Iris pigment epithelial cell (primary cell): ENCODE measurements around the gene FAM98C.
"Not testable (repeated sequence)": the region's sequence is repeated elsewhere in the genome, so short reads cannot be mapped to it uniquely, and the experiment has no call there.

Experiments
- DNase-seq: peaks from one replicate; pipeline ENCODE4 v3.0.0-alpha.2; 2011; ENCODE audit warnings: low read depth

The FAM98C gene

DNA sequence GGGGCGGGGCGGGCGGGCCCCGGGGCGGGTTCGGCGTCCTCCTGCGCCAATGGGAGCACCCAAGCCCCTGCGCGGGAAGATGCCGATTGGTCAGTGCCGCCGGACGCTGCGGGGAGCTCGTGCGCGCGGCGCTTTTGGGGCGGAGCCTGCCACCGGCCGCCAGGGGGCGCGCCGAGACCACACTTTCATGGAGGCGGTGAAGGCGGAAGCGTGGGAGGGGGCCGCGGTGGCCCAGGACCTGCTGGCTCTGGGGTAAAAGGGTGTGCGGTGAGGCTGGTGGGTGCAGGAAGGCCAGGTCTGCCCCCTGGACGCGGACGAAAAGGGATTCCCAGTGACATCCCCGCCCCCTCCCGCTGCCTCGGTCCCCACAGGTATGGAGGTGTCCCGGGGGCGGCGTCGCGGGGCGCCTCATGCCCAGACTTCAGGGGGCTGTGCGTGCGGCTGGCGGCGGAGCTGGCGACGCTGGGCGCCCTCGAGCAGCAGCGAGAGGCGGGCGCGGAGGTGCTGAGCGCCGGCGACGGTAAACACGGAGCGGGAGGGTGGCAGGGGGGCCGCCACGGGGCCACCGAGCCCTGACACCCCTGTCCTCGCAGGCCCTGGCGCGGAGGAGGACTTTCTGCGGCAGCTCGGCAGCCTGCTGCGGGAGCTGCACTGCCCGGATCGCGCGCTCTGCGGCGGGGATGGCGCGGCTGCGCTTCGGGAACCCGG lies at the start of gene FAM98C:
FAM98C (plus strand) TSS at position 127 of the 708 bp plus-strand sequence; CDS start at position 188, 61 bp downstream.
- DNase-seq = peak; percentile 94

DNA sequence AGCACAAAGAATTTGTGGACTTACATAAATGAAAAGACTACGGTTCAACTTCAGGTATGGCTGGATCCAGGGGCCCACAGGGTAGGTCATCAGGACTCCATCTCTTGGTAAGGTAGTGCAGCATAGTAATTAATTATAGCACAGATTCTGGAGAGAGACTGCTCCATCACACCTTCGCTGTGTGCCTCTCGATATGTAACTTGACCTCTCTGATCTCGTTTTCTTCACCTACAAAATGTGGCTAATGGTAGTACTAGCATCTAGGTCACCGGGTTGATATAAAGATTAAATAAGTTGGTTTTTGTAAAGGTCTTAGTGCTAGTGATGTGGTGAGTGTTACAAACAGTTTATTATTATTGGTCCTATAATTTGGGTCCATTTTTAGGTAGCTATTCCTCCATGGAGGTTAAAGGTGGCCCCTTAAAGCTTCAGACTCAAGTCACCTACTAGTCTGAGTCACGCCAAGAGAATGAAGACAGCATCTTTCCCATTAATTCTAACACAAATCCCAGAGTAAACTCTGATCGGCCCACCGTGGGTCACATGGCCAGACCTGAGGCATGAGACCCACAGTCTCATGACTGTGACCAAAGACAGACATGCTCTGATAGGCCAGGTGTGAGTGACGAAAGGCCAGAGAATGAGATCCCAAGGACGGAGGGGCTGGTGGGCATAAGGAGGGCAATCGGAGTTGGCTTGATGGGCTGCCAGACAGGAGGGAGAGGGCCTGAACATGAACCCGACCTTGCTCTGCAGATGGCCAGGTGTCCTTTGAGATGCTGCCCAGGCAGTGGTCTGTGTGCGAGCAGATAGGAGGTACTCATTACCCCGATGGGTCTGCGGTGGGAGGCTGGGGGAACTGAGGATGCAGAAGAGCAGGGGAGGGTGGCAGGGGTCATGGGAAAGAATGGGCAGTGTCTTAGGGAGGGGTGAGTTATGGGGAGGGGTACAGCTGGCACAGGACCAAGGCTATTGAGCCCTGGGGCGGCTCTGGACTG lies 46.9 kb upstream of the FAM98C start:
- DNase-seq = no peak

DNA sequence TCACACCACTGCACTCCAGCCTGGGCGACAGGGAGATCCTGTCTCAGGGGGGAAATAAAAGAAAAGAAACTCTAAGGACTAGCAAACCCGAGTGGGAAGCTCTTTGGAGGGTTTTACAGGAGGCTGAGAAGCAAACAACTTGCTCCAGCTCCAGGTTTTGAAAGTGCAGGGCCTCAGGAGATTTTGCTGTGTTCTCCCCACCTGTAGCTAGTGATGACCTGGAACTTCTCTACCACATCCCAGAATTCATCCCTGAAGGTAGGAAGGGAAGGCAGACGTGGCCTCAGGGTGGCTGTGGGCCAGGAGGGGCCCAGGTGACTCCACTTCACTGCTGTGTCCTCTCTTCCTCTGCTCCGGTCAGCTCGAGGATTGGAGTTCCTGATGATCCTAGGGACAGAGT lies 44.8 kb upstream of the FAM98C start:
- no peak for DNase-seq

DNA sequence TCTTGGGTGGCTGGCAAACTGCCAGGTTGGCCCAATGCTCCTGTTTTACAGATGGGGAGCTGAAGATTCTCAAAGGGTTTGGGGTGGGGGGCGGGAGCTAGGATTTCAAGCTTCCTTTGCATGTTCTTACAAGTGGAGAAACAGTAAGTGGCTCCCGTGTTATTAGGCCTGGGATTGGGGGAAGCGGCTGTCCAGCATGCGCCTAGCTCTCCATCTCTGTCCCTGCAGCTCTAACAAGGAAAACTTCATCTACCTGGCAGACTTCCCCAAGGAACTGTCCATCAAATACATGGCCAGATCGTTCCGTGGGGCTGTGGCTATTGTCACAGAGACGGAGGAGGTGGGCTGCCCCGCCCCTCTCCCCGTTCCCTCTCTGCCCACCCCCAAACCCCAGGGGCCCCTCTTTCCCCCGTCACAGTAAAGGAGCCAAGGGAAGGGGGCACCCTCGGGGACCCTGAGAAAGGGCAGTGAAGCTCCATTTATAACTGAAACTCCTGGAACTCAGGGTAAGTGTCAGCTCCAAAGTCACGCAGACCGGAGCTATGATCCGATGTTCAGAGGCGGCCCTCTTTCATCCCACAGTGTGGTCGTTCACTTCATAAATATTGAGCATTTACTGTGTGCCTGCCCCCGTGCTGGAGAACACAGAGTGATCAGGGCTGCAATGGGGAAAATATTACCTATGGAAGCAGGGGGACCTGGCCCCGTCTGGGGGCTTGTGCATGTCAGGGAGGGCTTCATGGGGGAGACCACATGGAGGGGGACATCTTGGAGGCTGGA lies 43.5 kb upstream of the FAM98C start:
- DNase-seq = no peak

DNA sequence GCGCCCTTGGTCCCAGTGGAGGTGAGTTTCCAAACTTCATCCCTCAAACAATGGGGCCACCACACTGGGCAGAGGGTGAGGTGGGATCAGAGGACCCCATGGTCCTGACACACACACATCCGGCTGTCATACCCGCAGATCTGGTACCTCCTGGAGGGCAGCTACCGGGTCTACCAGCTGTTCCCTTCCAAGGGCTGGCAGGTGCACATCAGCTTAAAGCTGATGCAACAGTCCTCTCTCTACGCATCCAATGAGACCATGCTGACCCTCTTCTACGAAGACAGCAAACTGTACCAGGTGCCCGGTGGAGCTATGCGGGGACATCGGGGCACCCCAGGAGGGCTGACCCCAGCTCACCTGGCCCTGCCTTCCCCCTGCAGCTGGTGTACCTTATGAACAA lies 42.5 kb upstream of the FAM98C start:
- no peak for DNase-seq

DNA sequence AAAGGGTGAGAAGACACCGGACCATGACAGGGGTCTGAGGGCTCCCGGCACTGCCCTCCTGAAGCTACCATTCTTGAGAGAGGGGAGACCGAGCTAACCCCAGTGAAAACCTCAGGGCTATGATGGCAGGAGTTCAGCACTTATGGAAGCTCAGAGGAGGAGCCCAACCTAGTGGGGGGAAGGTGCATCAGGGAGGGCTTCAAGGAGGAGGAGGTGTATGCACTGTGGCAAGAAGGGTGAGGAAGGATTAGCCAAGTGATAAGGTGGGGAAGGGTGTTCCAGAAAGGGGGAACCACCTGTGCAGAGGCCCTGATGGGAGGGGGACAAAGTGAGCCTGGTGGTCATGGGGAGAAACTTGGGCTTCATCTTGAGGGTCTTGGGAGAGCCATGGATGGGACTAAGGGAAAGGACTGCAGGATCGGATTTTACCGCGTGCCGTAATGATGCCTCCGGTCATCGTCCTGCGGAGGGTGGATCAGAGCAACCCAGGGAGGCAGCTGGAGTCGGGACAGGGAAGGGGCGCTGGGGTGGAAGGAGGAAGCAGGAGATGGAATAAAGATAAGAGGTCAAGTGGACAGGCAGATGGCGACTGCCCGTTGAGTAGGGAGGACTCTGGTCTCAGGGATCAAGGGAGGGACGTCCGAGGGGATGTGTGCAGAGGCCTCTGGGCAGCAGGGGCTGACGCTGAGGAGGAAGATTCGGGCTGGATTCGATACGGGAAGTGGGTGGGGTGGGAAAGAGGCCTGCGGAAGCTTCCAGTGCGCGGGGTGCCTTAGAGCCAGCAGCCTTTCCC lies 41.9 kb upstream of the FAM98C start:
- no peak for DNase-seq

DNA sequence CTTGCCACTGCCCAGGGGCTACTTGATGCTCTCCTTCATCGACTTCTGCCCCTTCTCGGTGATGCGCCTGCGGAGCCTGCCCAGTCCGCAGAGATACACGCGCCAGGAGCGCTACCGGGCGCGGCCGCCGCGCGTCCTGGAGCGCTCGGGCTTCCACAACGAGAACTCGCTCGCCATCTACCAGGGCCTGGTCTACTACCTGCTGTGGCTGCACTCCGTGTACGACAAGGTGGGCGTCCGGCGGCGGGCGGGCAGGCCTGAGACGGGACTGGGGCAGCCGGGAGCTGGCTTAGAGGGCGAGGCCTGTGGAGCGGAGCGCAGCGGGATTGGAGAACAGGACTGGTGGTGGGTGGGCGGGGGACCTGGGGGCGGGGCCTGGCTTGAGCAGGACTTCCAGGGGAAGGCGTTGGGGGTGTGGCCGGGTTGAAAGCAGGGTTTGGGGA lies 41.2 kb upstream of the FAM98C start:
- peak; percentile 80 for DNase-seq

DNA sequence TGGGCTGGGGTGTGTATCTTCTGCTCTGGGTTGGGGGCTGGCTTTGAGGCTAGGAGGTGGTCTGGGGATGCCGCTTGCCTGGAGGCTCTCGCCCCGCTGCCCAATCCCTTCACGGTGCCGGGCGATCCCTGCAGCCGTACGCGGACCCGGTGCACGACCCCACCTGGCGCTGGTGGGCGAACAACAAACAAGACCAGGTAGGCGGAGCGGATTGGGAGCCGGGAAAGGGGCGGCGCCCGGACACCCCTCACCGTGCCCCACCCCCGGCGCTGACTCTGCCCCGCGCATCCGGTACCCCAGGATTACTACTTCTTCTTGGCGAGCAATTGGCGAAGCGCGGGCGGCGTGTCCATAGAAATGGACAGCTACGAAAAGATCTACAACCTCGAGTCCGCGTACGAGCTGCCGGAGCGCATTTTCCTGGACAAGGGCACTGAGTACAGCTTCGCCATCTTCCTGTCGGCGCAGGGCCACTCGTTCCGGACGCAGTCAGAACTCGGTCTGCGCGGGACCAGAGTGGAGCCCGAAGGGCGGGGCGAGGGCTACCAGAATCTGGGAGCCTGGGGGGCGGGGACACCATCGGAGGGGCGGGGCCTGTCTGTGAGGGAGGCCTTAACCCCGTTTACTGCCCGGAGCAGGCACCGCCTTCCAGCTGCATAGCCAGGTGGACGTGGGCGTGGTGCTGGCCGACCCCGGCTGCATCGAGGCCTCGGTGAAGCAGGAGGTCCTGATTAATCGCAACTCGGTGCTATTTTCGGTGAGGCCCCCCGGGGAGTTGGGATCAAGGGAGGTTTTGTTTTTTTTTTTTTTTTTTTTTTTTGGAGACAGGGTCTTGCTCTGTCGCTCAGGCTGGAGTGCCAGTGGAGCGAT lies 40.6 kb upstream of the FAM98C start:
- peak; percentile 64 for DNase-seq

DNA sequence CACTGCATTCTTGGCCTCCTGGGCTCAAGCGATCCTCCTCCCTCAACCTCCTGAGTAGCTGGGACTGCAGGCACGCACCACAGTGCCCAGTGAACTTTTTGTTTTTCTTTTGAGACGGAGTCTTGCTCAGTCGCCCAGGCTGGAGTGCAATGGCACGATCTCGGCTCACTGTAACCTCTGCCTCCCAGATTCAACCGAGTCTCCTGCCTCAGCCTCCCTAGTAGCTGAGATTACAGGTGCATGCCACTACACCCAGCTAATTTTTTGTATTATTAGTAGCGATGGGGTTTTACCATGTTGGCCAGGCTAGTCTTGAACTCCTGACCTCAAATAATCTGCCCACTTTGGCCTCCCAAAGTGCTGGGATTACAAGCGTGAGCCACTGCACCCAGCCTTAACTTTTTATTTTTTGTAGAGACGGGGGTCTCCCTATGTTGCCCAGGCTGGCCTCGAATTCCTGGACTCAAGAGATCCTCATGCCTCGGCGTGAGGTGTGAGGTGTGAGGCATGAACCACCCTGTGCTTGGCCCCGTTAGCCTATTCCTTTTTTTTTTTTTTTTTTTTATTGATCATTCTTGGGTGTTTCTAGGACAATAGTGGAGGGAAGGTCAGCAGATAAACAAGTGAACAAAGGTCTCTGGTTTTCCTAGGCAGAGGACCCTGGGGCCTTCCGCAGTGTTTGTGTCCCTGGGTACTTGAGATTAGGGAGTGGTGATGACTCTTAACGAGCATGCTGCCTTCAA lies 39.8 kb upstream of the FAM98C start:
- not testable (repeated sequence) for DNase-seq

DNA sequence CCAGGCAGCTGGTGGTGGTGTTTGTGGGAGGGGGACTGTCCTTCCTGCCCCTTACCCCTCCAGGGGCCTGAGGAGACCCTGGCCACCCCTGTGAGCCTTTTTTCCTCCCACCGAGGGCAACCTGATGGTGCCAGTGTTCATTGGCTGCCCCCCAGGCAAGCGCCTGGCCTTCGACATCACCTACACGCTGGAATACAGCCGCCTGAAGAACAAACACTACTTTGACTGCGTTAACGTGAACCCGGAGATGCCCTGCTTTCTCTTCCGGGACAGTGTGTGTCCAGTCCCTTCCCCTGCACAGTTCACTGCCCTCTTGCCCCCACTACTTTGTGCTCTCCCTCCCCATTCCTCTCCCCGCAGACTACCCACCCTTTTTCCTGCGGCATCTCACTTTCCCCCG lies 35.9 kb upstream of the FAM98C start:
- no peak for DNase-seq

DNA sequence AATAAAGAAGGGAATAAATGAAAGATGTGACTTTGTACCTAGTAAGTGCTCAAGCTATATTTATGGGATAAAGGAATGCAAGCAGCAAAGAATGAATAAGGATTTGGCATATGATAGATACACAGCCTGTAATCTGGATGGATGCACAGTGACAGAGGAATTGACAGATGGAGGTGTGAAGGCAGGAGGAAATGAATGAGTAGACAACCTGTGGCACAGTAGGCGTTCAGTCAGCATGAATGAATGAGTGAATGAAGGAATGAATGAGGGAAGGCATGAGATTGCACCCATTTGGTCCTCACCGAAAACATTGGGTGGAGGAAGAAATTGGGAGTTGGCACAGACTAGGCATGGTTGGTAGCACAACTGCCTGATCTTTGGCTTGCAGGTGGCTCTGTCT lies 33.3 kb upstream of the FAM98C start:
- DNase-seq = no peak

DNA sequence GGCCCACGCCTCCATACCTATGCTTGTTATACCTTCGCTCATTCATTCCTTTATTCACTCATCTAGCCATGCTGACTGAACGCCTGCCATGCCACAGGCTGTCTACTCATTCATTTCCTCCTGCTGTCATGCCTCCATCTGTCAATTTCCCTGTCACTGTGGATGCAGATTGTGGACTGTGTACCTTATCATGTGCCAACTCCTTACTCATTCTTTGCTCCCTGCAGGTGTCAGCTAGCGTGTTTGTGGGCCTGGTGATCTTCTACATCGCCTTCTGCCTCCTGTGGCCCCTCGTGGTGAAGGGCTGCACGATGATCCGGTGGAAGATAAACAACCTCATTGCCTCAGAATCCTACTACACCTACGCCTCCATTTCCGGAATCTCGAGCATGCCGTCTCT lies 32.6 kb upstream of the FAM98C start:
- DNase-seq = no peak

DNA sequence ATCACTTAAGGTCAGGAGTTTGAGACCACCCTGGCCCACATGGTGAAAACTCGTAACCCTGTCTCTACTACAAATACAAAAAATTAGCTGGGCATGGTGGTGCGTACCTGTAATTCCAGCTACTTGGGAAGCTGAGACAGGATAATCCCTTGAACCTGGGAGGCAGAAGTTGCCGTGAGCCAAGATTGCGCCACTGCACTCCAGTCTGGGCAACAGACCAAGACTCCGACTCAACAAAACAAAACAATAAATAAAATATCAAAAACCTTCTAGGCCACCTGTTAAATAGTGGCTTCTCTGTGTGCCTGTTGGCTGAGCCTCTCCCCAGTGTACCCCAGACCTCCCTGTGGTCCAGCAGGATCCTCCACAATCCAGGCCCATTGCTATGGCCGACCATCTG lies 31.8 kb upstream of the FAM98C start:
- no peak for DNase-seq

DNA sequence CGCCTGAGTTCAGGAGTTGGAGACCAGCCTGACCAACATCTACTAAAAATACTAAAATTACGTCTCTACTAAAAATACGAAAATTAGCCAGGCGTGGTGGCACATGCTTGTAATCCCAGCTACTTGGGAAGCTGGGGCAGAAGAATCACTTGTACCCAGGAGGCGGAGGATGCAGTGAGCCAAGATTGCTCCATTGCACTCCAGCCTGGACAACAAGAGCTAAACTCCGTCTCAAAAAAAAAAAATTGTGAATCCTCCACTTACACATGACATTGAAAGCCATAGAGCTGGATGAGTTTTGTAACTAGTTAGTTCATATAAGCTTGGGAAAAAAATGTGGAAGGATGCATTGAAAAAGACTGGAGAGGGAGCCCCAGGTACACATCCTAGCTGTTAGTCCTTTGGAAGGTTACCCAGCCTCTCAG lies 29.0 kb upstream of the FAM98C start:
- DNase-seq = no peak

DNA sequence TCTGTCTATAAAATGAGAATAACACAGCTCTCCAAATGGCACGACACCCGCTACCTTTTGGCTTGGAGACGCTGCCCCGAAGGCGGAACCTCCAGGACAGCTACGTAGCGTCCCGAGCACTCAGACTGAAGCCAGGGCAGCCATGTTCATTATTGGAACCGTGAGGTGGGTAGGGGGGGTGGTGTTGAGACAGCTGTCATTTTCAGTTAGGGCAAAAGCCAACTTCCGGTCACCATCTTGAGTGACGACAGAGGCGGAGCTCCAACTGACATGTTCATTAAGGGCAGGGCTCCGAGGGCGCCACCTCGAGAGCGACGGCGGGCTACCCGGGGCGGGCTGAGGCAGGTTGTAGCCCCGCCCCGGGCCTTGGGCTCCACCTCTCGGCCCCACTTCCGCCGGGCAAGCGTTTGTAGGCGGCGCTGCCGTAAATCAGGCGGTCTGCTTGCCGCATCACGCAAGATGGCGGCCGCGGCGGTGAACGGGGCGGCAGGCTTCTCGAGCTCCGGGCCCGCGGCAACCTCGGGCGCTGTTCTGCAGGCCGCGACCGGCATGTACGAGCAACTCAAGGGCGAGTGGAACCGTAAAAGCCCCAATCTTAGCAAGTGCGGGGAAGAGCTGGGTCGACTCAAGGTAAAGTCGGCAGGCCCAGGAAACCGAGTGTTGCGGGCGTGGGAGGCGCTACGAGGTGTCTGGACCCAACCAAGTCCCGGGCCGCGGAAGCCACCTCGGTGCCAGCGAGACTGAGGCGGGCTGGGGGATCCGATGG lies 28.4 kb upstream of the FAM98C start, which contains the start of gene PSMD8:
PSMD8 (plus strand) TSS at position 240 of the 766 bp plus-strand sequence; CDS start at position 271, 31 bp downstream.
- DNase-seq = peak; percentile 99

DNA sequence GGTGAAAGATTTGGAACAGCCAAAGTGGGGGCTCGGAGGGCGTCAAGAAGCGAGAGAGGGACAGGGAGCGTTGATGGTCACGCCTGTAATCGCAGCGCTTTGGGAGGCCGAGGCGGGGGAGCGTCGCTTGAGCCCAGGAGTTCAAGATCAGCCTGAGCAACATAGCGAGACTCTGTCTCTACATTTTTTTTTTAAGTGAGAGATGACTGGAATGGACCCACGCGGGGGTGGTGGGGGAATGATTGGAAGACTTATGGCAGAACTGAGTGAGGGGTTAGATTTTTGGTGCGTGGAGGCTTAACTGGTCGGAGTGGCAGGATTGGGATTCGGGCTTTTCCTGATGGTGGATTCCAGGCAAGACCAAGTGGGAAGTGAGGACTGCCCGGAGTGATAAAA lies 27.8 kb upstream of the FAM98C start:
- peak; percentile 38 for DNase-seq

DNA sequence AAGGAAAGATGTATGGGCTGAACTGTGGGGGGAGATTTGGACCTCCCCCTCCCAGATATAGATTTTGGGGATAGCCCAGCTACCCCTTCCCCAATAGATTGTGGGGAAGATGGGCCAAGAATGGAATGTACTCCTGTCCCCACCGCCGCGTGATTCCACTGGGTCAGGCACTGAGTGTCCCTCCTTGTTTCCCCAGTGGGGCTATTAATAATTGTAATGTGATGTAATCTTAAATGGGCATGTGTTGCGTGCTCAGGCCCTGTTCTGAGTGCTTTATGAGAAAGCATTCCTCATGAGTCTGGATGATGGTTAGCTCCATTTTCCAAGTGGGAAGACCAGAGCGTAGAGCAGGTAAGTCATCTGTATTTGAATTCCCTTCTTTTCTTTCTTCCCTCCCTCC lies 27.1 kb upstream of the FAM98C start:
- peak; percentile 34 for DNase-seq

DNA sequence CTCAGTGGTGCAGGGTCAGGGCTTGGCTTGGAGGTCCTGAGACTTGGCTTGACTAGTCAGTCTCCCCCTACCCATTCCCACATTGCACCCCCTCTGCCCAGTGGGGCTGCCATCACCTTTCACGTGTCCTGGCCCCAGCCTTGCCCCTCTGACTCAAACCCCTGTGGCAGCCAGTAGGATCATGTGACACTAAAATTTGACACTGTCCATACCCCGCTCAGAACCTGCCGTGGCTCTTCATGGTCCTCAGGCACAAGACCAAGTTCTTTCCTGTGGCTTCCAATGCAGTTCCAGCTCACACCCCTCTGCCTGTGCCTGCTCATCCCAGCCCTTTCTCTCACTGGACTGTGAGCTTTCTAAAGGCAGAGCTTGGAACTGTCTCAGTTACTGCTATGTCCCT lies 26.3 kb upstream of the FAM98C start:
- no peak for DNase-seq

DNA sequence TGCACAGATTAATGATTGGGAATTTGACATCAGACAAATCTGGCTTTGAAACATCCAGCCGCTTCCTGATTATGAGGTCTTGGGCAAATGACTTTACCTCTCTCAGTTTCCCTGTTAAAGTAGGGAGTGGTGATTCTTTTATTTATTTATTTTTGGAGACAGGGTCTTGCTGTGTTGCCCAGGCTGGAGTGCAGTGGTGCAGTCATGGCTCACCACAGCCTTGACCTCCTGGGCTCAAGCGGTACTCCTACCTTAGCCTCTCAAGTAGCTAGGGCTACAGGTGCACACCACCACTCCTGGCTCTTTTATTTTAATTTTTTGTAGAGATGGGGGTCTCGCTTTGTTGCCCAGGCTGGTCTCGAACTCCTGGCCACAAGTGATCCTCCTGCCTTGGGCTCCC lies 25.8 kb upstream of the FAM98C start:
- DNase-seq = no peak
